Endothelial cell of umbilical vein (primary cell): ENCODE measurements around the gene CHSY3.

Source experiments
- CTCF ChIP-seq, 2 donors: IDR thresholded peaks; 1 replicate in 1 of 2; 2 replicates in 1 of 2; pipeline ENCODE4 v1.5.1; 2011; ENCODE audit warnings: low read length in 2 of 2, mild to moderate bottlenecking in 2 of 2, moderate library complexity in 2 of 2, control low read depth in 1 of 2, inconsistent platforms in 1 of 2, low read depth in 1 of 2; ENCODE audit not compliant: insufficient read depth in 1 of 2; ENCODE audit errors: extremely low read depth in 1 of 2
- EZH2 ChIP-seq: IDR thresholded peaks from 2 replicates; pipeline ENCODE4 v1.6.1; 2012; ENCODE audit warnings: borderline replicate concordance, low read depth, mild to moderate bottlenecking, moderate library complexity, low read length, inconsistent platforms; ENCODE audit not compliant: severe bottlenecking
- POLR2A ChIP-seq: IDR thresholded peaks from 2 replicates; pipeline ENCODE4 v1.6.1; 2012; ENCODE audit warnings: low read depth, mild to moderate bottlenecking, control low read depth, low read length
- POLR2AphosphoS5 ChIP-seq: IDR thresholded peaks from 2 replicates; pipeline ENCODE4 v1.6.1; 2012; ENCODE audit warnings: low read depth, mild to moderate bottlenecking, control low read depth, low read length, moderate library complexity; ENCODE audit not compliant: insufficient read depth

GRCh38 chr5:130035388-130035787, 131.1 kb downstream of the CHSY3 start:
- no peak for TF ChIP-seq POLR2A
- TF ChIP-seq POLR2AphosphoS5 = no peak
- no peak for TF ChIP-seq CTCF (IDR thresholded peaks at IDR 0.05; ENCODE audit: extremely low read depth in 1 of 2, insufficient read depth in 1 of 2, low read depth in 1 of 2, low read length in 2 of 2)
- no peak for TF ChIP-seq EZH2
